ENCODE measurements around the gene IDH3B.

The IDH3B gene

GRCh38 chr20:2700913-2701620, 37.1 kb upstream of the IDH3B start:
- no peaks in the 10 kb centered on the region for H3F3A ChIP-seq (ENCODE audit: insufficient read depth, low read length)
- H3K4me2 ChIP-seq (ENCODE audit: low read depth, low read length): no peak overlapping the region

GRCh38 chr20:2699775-2700413, 35.9 kb upstream of the IDH3B start:
- no peaks in the 10 kb centered on the region for H3K9me2 ChIP-seq (replicated peaks; ENCODE audit: insufficient read depth, low read length)
- H3K4me1 ChIP-seq (ENCODE audit: low read length): no peaks in the 10 kb centered on the region
- H3K36me3 ChIP-seq (replicated peaks; ENCODE audit: insufficient read depth, low read length): no peaks in the 10 kb centered on the region
- TF ChIP-seq, protein P1, sequence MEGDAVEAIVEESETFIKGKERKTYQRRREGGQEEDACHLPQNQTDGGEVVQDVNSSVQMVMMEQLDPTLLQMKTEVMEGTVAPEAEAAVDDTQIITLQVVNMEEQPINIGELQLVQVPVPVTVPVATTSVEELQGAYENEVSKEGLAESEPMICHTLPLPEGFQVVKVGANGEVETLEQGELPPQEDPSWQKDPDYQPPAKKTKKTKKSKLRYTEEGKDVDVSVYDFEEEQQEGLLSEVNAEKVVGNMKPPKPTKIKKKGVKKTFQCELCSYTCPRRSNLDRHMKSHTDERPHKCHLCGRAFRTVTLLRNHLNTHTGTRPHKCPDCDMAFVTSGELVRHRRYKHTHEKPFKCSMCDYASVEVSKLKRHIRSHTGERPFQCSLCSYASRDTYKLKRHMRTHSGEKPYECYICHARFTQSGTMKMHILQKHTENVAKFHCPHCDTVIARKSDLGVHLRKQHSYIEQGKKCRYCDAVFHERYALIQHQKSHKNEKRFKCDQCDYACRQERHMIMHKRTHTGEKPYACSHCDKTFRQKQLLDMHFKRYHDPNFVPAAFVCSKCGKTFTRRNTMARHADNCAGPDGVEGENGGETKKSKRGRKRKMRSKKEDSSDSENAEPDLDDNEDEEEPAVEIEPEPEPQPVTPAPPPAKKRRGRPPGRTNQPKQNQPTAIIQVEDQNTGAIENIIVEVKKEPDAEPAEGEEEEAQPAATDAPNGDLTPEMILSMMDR (IDR thresholded peaks at IDR 0.05; ENCODE audit: low read length): no peak
- TF ChIP-seq EZH2phosphoT487 (IDR thresholded peaks at IDR 0.05; ENCODE audit: low read length): no peak
- no peak for TF ChIP-seq EZH2 (optimal IDR thresholded peaks at IDR 0.05; ENCODE audit: low read depth, low read length)
- no peaks in the 10 kb centered on the region for H3F3A ChIP-seq (ENCODE audit: insufficient read depth, low read length)
- no peak overlapping the region for H3K9ac ChIP-seq (ENCODE audit: low read length)
- no peak for DNase-seq
- H3K79me2 ChIP-seq (ENCODE audit: low read length): no peaks in the 10 kb centered on the region
- H3K9me3 ChIP-seq (replicated peaks; ENCODE audit: insufficient read depth, low read length): no peaks in the 10 kb centered on the region
- H2AFZ ChIP-seq (ENCODE audit: low read length): no peak overlapping the region
- H4K20me1 ChIP-seq (ENCODE audit: insufficient read depth, low read length): no peaks in the 10 kb centered on the region
- no peak overlapping the region for H3K4me2 ChIP-seq (ENCODE audit: low read depth, low read length)
- no peak overlapping the region for H3K27ac ChIP-seq (ENCODE audit: low read length)
- H3K4me3 ChIP-seq (ENCODE audit: low read length): no peak overlapping the region
- no peaks in the 10 kb centered on the region for H3K27me3 ChIP-seq (replicated peaks; ENCODE audit: insufficient read depth, low read length)

More at GRCh38 chr20:2700913-2701620, 37.1 kb upstream of the IDH3B start:
- no peaks in the 10 kb centered on the region for H3K9me2 ChIP-seq (replicated peaks; ENCODE audit: insufficient read depth, low read length)
- no peak overlapping the region for H3K27ac ChIP-seq (ENCODE audit: low read length)
- H3K9me3 ChIP-seq (replicated peaks; ENCODE audit: insufficient read depth, low read length): no peaks in the 10 kb centered on the region
- TF ChIP-seq EZH2phosphoT487 (IDR thresholded peaks at IDR 0.05; ENCODE audit: low read length) (no peak), EZH2 (optimal IDR thresholded peaks at IDR 0.05; ENCODE audit: low read depth, low read length) (no peak)
- TF ChIP-seq, protein P1 (IDR thresholded peaks at IDR 0.05; ENCODE audit: low read length): no peak
- H3K27me3 ChIP-seq (replicated peaks; ENCODE audit: insufficient read depth, low read length): no peaks in the 10 kb centered on the region
- no peak overlapping the region for H3K4me3 ChIP-seq (ENCODE audit: low read length)
- H3K9ac ChIP-seq (ENCODE audit: low read length): no peak overlapping the region
- no peak for DNase-seq
- H2AFZ ChIP-seq (ENCODE audit: low read length): no peak overlapping the region
- H3K79me2 ChIP-seq (ENCODE audit: low read length): no peaks in the 10 kb centered on the region
- no peaks in the 10 kb centered on the region for H3K4me1 ChIP-seq (ENCODE audit: low read length)
- H3K36me3 ChIP-seq (replicated peaks; ENCODE audit: insufficient read depth, low read length): no peaks in the 10 kb centered on the region
- H4K20me1 ChIP-seq (ENCODE audit: insufficient read depth, low read length): no peaks in the 10 kb centered on the region

- no peaks in the 10 kb centered on the region for H3K79me2 ChIP-seq (ENCODE audit: low read length)
- H3K9me2 ChIP-seq (replicated peaks; ENCODE audit: insufficient read depth, low read length): no peaks in the 10 kb centered on the region
- no peaks in the 10 kb centered on the region for H4K20me1 ChIP-seq (ENCODE audit: insufficient read depth, low read length)
- no peaks in the 10 kb centered on the region for H3K27me3 ChIP-seq (replicated peaks; ENCODE audit: insufficient read depth, low read length)
- H2AFZ ChIP-seq (ENCODE audit: low read length): no peak overlapping the region
- DNase-seq: no peak
- H3K27ac ChIP-seq (ENCODE audit: low read length): no peak overlapping the region
- no peak overlapping the region for H3K9ac ChIP-seq (ENCODE audit: low read length)
- H3K4me1 ChIP-seq (ENCODE audit: low read length): no peaks in the 10 kb centered on the region
- TF ChIP-seq EZH2 (optimal IDR thresholded peaks at IDR 0.05; ENCODE audit: low read depth, low read length) (no peak), EZH2phosphoT487 (IDR thresholded peaks at IDR 0.05; ENCODE audit: low read length) (no peak)
- TF ChIP-seq, protein P1 (IDR thresholded peaks at IDR 0.05; ENCODE audit: low read length): no peak
- no peaks in the 10 kb centered on the region for H3K36me3 ChIP-seq (replicated peaks; ENCODE audit: insufficient read depth, low read length)
- H3F3A ChIP-seq (ENCODE audit: insufficient read depth, low read length): no peaks in the 10 kb centered on the region
- H3K9me3 ChIP-seq (replicated peaks; ENCODE audit: insufficient read depth, low read length): no peaks in the 10 kb centered on the region
- H3K4me2 ChIP-seq (ENCODE audit: low read depth, low read length): no peak overlapping the region
- H3K4me3 ChIP-seq (ENCODE audit: low read length): no peak overlapping the region
Measured at GRCh38 chr20:2698912-2699311, 34.9 kb upstream of the IDH3B start.

Data from MM.1S (cell line).